NT2/D1 (cell line): ENCODE measurements around the gene ATP2A2.

Experiments used
- SUZ12 ChIP-seq: IDR thresholded peaks from 2 replicates; pipeline ENCODE4 v1.6.1; 2011; ENCODE audit not compliant: insufficient read length, insufficient read depth; ENCODE audit errors: extremely low read depth
- YY1 ChIP-seq: IDR thresholded peaks from 2 replicates; pipeline ENCODE4 v1.6.1; 2011; ENCODE audit not compliant: insufficient read length, insufficient read depth
- ZNF274 ChIP-seq: IDR thresholded peaks from 2 replicates; pipeline ENCODE4 v1.6.1; 2011; ENCODE audit warnings: mild to moderate bottlenecking, low read depth, low read length

DNA sequence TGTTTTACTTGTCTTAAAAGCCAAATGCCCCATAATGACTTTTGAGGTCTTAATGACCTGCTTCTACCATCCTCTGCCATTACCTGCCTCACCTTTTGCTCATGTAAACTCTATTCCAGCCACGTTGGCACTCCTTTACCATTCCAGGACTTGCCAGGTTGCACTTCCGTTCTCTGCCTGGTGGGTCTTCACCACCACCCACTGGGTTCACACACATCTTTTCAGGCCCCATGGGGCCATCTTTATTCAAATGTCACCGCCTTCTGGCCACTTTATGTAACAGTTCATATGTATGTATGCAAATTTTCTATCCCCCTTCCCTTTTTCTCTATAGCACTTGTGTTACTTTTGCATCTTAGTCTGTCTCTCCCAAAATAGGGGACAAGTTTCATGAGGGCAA, 57.7 kb downstream of the ATP2A2 start:
- TF ChIP-seq ZNF274 (no peak), YY1 (no peak), SUZ12 (no peak)
